Myometrial cell (primary cell): ENCODE data around the gene ATXN8OS. TPM values are rescaled to one million over a fixed set of nuclear protein-coding genes. Genes with fewer than 3 reads are reported as not detected.

Source experiments
- total RNA-seq: library from RNA; depleted of rRNA; stranded (reverse); fragments of >200 nt; gene quantifications from 2 replicates; pipeline ENCODE4 v1.2.3, GENCODE V29; 2015

Gene ATXN8OS
- total RNA-seq, result not detected in 2 replicates

GRCh38 chr13:70107498-70108281 lies at the start of gene ATXN8OS:
TSS of gene ATXN8OS (plus strand) at chr13:70107826.

GRCh38 chr13:70108356-70109105 lies 905 bp downstream of the ATXN8OS start, which contains the start of gene KLHL1:
TSS of gene KLHL1 (minus strand) at chr13:70108452. CDS start at chr13:70107699, 753 bp downstream.

Other genes starting within 250 kb of the ATXN8OS start
- not detected in 2 replicates for gene KLHL1, start 626 bp downstream of the ATXN8OS start, total RNA-seq